Left forelimb (tissue), 1 donor: ENCODE results near the gene GRHL3.

ENCODE experiments used
- DNase-seq: peaks from one replicate; pipeline ENCODE4 v3.0.0-alpha.2; 2018; ENCODE audit warnings: low spot score

GRHL3 gene

GRCh38 chr1:24393892-24394291 lies 74.7 kb downstream of the GRHL3 start:
- no peak for DNase-seq

GRCh38 chr1:24400065-24400464 lies 80.9 kb downstream of the GRHL3 start:
- DNase-seq, result no peak

GRCh38 chr1:24403806-24404205 lies 84.6 kb downstream of the GRHL3 start:
- no peak for DNase-seq
